Astrocyte (in vitro differentiated cells and primary cell): ENCODE results near the gene RAB40B.

ENCODE experiments used
- EZH2 ChIP-seq: IDR thresholded peaks from 2 replicates; pipeline ENCODE4 v1.6.1; 2012; ENCODE audit warnings: mild to moderate bottlenecking, low read length, inconsistent platforms; ENCODE audit not compliant: insufficient read depth
- TF ChIP-seq, protein P1 (sequence below): IDR thresholded peaks from 2 replicates; pipeline ENCODE4 v1.5.1; 2011; ENCODE audit warnings: low read depth, mild to moderate bottlenecking, inconsistent platforms, low read length, moderate library complexity; ENCODE audit not compliant: insufficient read depth

DNA sequence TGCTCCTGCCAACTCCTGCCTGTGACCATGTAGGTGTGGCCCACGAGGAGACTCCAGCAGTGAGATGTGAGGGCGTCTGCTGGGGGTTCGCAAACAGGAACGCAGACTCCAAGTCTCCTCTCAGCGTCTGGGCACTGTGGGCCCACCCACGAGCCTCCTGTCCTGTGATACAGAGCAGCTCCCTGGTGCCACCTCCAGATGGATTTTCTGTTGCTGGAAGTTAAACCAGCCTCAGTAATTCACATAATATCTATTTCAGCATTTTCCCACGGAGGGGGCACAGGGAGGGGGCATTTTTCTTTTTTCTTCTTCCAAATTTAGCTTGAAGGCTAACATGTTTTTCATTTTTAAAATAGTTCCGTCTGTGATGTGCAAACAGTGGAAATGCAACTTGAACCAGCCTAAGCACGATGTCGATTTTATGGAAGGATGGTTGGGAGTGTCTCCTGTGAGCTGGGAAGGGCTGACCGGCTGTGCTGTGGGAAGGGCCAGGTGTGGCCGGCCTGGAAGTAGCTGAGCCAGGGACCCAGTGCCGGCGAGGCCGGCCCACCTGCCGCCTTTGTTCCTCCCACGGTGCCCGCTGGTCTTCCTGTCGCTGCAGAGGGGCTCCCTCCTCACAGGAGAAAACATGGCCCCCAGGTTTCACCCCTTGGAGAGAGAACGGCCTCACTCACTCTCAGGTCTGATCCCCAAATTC lies 3.9 kb upstream of the RAB40B start:
- TF ChIP-seq, protein P1, sequence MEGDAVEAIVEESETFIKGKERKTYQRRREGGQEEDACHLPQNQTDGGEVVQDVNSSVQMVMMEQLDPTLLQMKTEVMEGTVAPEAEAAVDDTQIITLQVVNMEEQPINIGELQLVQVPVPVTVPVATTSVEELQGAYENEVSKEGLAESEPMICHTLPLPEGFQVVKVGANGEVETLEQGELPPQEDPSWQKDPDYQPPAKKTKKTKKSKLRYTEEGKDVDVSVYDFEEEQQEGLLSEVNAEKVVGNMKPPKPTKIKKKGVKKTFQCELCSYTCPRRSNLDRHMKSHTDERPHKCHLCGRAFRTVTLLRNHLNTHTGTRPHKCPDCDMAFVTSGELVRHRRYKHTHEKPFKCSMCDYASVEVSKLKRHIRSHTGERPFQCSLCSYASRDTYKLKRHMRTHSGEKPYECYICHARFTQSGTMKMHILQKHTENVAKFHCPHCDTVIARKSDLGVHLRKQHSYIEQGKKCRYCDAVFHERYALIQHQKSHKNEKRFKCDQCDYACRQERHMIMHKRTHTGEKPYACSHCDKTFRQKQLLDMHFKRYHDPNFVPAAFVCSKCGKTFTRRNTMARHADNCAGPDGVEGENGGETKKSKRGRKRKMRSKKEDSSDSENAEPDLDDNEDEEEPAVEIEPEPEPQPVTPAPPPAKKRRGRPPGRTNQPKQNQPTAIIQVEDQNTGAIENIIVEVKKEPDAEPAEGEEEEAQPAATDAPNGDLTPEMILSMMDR, result no peak
- no peak for TF ChIP-seq EZH2
